ENCODE data around the gene TBPL1.
"Not testable (repeated sequence)": the region's sequence is repeated elsewhere in the genome, so short reads cannot be mapped to it uniquely, and the experiment has no call there.

Gene TBPL1

DNA sequence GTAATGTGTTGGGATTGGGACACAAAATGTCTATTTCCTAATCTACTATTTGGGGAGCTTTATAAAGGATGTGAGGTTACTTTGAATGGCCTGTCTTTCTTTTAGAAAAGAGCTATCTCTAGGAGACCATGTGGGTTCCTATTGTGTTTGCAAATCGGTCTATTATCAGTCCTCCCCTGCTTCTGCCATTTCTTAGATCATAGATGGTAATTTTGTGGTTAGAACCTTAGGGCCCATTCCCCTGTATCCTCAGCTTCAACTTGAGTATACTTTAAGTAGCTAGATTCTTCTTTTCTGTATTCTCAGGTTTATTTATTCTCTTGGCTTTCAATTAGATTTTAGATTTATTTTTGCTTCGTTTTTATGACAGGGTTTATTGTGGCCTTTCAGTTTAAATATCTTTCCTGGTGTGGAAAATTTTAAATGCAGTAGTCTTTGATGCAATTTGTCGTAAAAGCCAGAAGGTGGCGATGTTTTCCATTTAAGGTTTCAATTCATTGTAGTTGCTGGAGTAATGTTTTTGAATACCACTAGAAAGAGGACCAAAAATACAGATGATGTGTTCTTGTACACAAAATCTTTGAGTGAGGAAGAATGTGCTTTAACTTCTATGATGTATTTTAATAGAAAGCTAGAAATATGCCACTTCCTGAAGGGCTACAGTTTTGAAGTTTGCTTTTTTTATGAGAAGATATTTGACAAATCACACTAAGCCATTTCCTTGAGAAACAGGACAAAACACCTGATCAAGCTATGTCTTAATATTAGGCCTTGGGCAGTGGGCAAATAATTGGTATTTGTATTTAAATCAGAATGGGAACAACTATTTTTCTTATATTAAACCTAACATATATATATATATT lies 20.3 kb downstream of the TBPL1 start:
- no peak for DNase-seq (ENCODE audit: low read depth in 2 of 2)

DNA sequence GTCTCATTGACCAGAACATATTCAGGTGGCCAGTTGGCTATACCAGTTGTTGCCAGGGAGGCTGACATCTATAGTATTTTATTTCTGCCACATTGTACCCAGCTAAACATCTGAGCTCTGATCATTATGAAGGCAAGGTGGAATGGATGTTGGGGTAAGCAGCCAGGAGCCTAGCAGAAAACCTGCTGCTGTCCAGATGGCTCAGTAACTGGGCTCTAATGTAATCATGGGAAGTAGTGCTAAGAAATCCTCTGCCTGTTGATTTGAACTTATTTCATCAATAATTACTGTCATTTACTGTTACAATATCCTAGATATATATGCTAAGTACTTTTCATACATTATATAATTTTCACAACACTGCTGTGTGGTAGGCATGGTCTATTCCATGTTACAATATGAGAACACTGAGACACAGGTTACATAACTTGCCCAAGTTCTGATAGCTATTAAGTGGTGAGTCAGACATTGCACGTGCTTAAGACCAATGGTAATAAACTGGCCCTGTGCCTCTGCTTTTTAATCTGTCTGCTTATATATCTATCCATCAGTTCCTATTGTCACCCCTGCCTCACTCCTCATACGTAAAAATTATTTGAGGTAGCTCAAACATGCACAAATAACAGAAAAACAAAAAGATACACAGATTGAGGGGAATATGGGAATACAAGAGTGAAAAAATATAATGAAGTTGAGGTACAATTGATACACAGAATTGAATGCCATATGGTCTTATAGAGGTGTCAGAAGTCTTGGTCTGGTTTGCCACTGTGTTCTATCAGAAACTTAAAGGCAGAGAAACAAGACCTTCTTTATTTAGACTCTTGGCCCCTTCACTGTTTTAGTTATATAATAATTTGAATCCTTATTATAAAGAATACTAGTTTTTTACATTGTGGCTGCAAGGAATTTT lies 25.2 kb downstream of the TBPL1 start:
- no peak for DNase-seq (ENCODE audit: low read depth in 2 of 2)

GRCh38 chr6:133978896-133979240 lies 25.8 kb downstream of the TBPL1 start:
- DNase-seq (ENCODE audit: low read depth in 2 of 2) = no peak

DNA sequence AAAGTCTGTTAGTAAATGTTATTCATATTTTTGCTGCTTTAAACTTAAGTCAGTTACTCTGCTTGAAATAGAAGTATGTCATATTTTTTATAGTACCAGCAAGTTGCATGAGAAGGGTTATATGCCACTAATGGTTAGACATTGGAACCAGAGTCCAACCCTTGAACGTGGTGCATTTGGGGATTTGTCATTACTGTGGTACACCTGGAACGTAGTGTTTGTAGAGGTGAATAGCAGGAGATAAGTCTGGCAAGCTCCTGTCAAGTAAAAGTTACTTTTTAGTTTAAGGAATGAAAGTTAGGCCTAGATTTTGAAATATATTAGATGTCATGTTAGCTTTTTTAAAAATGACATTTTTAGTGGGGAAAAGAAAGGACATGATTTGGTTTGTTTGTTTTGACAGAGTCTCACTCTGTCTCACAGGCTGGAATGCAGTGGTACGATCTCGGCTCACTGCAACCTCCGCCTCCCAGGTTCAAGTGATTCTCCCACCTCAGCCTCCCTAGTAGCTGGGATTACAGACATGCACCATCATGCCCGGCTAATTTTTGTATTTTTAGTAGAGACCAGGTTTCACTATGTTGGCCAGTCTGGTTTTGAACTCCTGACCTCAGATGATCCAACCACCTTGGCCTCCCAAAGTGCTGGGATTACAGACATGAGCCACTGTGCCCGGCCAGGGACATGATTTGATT lies 26.4 kb downstream of the TBPL1 start:
- not testable (repeated sequence) for DNase-seq (ENCODE audit: low read depth in 2 of 2)

- DNase-seq (ENCODE audit: low read depth in 2 of 2) = no peak
Observed at GRCh38 chr6:133980168-133980567, 27.1 kb downstream of the TBPL1 start.

DNA sequence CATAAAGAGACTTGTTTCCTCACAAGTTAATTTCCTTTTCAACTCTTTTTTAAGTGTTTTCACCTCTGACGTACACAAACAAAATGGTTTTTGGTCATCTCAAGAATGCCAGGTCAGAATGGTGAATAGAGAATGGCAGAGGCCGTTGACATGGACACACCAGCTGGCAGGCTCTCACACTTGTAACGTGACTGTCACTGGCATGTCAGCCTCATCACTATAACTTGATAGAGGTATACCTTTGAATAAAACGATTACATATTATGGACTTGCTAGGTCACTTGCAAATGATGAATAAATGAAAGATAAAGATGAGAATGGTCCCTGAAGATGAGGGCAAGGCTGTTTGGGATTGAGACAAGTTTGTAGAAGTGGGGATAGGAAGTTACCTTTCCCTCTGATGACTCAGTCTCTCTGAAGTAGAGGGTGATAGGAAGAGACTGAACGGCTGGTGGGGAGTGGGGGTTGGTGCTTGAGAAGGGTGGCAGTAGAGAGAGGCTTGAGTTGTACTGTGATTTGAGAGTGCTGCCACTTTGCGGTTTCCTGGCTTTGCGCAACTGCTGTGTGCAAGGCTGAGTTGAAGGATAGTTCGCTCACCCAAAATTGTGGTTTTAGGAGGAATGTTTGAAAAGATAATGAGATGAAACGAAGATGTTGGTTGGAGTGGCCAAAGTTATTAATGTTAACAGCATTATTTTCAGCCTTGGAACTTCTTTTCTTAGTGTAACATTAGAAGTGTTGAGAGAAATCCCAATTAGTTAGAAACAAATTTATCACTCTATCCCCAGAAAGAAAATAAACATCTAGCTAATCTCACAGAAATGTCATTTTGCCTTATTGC lies 30.3 kb downstream of the TBPL1 start:
- peak; percentile 18 to 19 for DNase-seq (ENCODE audit: low read depth in 2 of 2)

DNA sequence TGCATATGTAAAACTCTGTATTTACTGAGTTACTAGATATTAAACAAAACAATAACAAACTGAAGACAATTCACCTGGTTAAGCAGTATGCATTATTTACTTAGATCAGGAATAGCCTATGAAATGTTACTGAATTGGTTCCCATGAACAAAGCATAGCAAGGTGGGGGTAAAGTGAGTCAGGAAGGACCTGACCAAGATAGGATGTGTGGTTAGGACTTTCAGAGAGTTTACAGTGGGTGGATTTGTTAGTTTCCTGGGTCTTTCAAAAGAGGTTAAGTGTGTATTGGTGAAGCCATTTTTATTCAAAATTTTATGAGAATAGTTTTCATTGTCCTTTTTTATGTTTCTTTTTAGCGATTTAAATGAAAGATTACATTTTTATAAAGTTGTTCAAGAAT lies 32.9 kb downstream of the TBPL1 start:
- DNase-seq (ENCODE audit: low read depth in 2 of 2) = no peak

- DNase-seq (ENCODE audit: low read depth in 2 of 2) = no peak
Observed at GRCh38 chr6:133986942-133987341, 33.9 kb downstream of the TBPL1 start.

DNA sequence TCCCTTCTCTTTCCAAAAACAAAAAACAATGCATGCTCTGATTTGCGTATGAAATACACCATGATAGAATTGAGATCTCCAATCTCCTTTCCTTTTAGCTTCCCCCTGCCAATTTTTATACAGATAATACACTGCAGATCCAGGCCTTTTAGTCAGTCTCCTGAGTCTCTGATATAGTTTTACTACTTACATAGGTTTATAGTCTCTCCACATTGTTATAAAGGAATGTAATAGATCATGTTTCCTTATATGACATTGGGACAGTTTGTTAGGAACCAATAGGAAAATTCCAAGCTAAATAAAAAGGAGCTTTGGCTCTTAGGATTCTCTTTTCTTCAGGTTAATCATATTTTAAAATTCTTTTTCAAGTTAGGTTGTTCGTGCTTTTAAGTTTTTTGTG lies 36.5 kb downstream of the TBPL1 start:
- DNase-seq (ENCODE audit: low read depth in 2 of 2) = no peak

DNA sequence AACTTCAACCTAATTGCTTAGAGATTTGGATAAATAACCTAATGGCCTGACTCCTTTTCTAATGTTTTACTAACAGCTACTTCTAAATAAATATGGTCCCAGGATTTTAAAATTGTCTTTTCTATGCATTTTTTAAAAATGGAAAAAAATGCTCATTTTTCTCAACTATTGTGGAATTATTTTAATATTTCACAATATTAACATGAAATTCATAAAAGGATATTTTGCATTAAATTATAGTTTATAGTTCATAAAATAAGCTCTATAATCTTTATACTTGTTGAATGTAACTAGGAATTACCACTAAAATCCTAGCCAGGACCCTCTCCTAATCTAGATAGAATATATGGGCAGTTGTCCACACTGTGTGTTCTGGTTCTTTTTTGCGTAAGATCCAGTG lies 37.3 kb downstream of the TBPL1 start:
- no peak for DNase-seq (ENCODE audit: low read depth in 2 of 2)

- DNase-seq (ENCODE audit: low read depth in 2 of 2) = no peak
Observed at GRCh38 chr6:133991096-133991593, 38.1 kb downstream of the TBPL1 start.

DNA sequence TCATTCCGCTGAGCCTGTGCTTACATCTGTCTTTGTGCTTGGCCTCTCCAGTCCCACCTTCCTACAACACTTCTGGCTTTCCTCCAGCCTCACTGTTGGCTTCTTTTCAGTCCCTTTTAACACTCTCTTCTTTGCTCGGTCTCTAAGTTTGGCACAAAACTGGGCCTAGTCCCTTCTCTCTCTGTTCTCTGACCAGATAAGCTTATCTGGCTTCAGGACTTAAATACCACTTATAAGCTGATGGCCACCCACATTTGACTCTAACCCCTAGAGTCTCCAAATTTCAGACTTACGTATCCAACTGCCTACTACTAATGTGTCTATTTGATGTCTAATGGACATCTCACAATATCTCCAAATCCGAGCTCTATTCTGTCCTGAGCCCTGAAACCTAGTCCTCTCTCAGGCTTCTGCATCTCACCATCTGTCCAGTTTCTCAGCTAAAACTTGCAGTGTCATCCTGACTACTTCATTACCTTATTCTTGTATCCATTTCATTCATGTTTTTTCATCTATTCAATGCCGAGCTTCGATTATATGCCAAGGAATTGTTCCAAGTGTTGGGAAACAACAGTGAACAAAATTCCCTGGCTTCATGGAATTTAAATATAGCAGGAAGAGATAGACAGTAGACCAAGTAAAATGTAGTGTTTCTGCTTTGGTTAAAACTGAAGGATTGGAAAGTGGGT lies 40.1 kb downstream of the TBPL1 start:
- DNase-seq (ENCODE audit: low read depth in 2 of 2) = no peak

- no peak for DNase-seq (ENCODE audit: low read depth in 2 of 2)
Observed at GRCh38 chr6:133995296-133995695, 42.3 kb downstream of the TBPL1 start.

- no peak for DNase-seq (ENCODE audit: low read depth in 2 of 2)
Observed at GRCh38 chr6:133995758-133996157, 42.7 kb downstream of the TBPL1 start.

GRCh38 chr6:133997267-133997666 lies 44.2 kb downstream of the TBPL1 start:
- no peak for DNase-seq (ENCODE audit: low read depth in 2 of 2)

- no peak for DNase-seq (ENCODE audit: low read depth in 2 of 2)
Observed at GRCh38 chr6:133999305-133999704, 46.3 kb downstream of the TBPL1 start.

DNA sequence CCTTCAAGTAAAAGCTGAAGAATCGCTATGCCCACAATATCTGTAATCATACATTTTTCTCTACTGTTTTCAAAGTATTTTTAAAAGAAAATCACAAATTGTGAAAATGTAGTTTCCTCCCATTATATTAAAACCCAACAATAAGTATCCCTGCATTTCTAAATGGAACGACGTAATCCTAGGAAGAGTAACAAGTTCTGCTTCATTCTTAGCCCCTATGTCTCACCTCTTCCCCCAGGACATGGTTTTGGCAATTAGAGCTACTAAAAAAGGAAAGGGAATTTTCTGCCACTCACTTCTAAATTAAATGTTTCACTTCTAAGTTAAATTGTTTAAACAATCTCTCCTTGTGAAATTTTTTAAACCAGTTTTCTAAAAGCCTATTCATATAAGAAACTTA lies 47.4 kb downstream of the TBPL1 start:
- no peak for DNase-seq (ENCODE audit: low read depth in 2 of 2)

DNA sequence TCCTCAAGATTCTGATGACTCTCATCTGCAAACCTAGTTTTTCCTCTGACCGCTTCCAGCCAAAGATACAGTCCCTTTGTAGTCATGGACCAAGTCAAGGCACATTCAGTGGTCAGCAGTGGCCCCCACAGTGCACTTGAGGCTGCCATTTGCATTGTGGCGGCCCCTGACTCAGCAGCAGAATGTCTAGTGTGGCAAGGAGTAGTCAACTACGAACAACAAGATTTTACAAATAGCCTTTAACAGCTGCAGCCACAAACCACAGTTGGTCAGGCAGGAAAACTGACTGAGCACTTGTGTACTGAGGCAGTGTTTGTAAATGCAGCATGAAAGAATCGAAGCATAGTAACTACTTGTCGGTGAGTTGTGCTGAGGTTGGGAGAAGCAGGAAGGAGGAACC lies 49.8 kb downstream of the TBPL1 start:
- no peak for DNase-seq (ENCODE audit: low read depth in 2 of 2)

- DNase-seq (ENCODE audit: low read depth in 2 of 2) = no peak
Observed at GRCh38 chr6:134003542-134003951, 50.5 kb downstream of the TBPL1 start.

GRCh38 chr6:134004714-134005113 lies 51.7 kb downstream of the TBPL1 start:
- no peak for DNase-seq (ENCODE audit: low read depth in 2 of 2)

DNA sequence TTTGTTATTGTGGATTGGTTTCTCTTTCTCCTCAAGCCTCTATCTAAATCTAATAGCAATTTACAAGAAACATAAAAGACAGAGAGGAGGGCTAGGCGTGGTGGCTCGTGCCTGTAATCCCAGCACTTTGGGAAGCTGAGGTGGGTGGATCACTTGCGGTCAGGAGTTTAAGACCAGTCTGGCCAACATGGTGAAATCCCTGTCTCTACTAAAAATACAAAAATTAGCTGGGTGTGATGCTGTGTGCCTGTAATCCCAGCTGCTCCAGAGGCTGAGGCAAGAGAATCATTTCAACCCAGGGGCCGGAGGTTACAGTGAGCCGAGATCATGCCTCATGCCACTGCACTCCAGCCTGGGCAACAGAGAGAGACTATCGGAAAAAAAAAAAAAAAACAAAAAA lies 52.8 kb downstream of the TBPL1 start:
- DNase-seq (ENCODE audit: low read depth in 2 of 2) = no peak
